ENCODE measurements around the gene ATP8B4.

GRCh38 chr15:49815526-49815925, 303.5 kb downstream of the ATP8B4 start:
- TF ChIP-seq POLR2A (IDR thresholded peaks at IDR 0.05): no peak
- TF ChIP-seq EP300 (IDR thresholded peaks at IDR 0.05): no peak
- TF ChIP-seq CTCF (IDR thresholded peaks at IDR 0.05): no peak

All from tibial nerve (tissue), 4 donors.